HAP-1 (cell line): ENCODE data around the gene BRINP1.

Experiments
- DNase-seq, 2 experiments: peaks; one replicate each; pipeline ENCODE4 v3.0.0-alpha.2; 2016 to 2020; ENCODE audit warnings: low spot score in 2 of 2
- H3K27me3 ChIP-seq: fragments of 250-450 bp; sonication (Bioruptor Pico); 2 replicates; pipeline ENCODE4 v1.5.1; 2020; ENCODE audit warnings: low read depth, mild to moderate bottlenecking, moderate library complexity
- H3K36me3 ChIP-seq: fragments of 250-450 bp; sonication (Bioruptor Pico); replicated peaks from 2 replicates; pipeline ENCODE4 v1.5.1; 2020; ENCODE audit warnings: mild to moderate bottlenecking
- H3K4me1 ChIP-seq: fragments of 250-450 bp; sonication (Bioruptor Pico); 2 replicates; pipeline ENCODE4 v1.5.1; 2020; ENCODE audit warnings: mild to moderate bottlenecking
- H3K4me3 ChIP-seq: fragments of 250-450 bp; sonication (Bioruptor Pico); 2 replicates; pipeline ENCODE4 v1.5.1; 2020; ENCODE audit warnings: mild to moderate bottlenecking, moderate library complexity
- H3K9me3 ChIP-seq: fragments of 250-450 bp; sonication (Bioruptor Pico); 2 replicates; pipeline ENCODE4 v1.5.1; 2020; ENCODE audit warnings: mild to moderate bottlenecking, moderate library complexity
- in situ Hi-C: fragments of 300-500 bp; cut with MboI; formaldehyde crosslinking; loops from 3 replicates; pipeline ENCODE4 v1.14.3; 2020; ENCODE audit warnings: low sequenced_read_pairs, inconsistent platforms, mixed read lengths

Gene BRINP1

GRCh38 chr9:119366909-119367682 is 2.1 kb downstream of the BRINP1 start:
- Histone ChIP-seq H3K4me3 (no peak overlapping the region), H3K27me3 (peaks cover 9% of the 10 kb centered on the region; the same call in 1 of the 2 replicates), H3K4me1 (no peaks in the 10 kb centered on the region), H3K36me3 (no peaks in the 10 kb centered on the region), H3K9me3 (no peaks in the 10 kb centered on the region)
- in situ Hi-C loops = no loop called here
- DNase-seq = no peak

- peaks cover 9% of the 10 kb centered on the region; the same call in 1 of the 2 replicates for H3K27me3 ChIP-seq
- H3K36me3 ChIP-seq = no peaks in the 10 kb centered on the region
- in situ Hi-C loops = no loop called here
- H3K4me1 ChIP-seq = no peaks in the 10 kb centered on the region
- peak; percentile 13 to 53 for DNase-seq
- no peaks in the 10 kb centered on the region for H3K9me3 ChIP-seq
- no peak overlapping the region for H3K4me3 ChIP-seq
These were observed 3.8 kb downstream of the BRINP1 start for GRCh38 chr9:119365291-119366027.

- Histone ChIP-seq H3K9me3 (no peaks in the 10 kb centered on the region), H3K27me3 (no peaks in the 10 kb centered on the region), H3K4me1 (no peaks in the 10 kb centered on the region), H3K4me3 (no peak overlapping the region), H3K36me3 (no peaks in the 10 kb centered on the region)
- in situ Hi-C loops = no loop called here
- no peak for DNase-seq
These were observed 9.0 kb downstream of the BRINP1 start for GRCh38 chr9:119360237-119360636.

GRCh38 chr9:119357336-119358096 is 11.7 kb downstream of the BRINP1 start:
- H3K27me3 ChIP-seq = no peaks in the 10 kb centered on the region
- DNase-seq = no peak
- no peaks in the 10 kb centered on the region for H3K36me3 ChIP-seq
- in situ Hi-C loops = no loop called here
- H3K9me3 ChIP-seq = no peaks in the 10 kb centered on the region
- no peak overlapping the region for H3K4me3 ChIP-seq
- H3K4me1 ChIP-seq = no peaks in the 10 kb centered on the region

GRCh38 chr9:119349351-119349825 is 19.8 kb downstream of the BRINP1 start:
- Histone ChIP-seq H3K4me1 (no peaks in the 10 kb centered on the region), H3K4me3 (no peak overlapping the region), H3K9me3 (no peaks in the 10 kb centered on the region), H3K36me3 (no peaks in the 10 kb centered on the region), H3K27me3 (no peaks in the 10 kb centered on the region)
- no peak for DNase-seq
- in situ Hi-C loops = no loop called here

- in situ Hi-C loops = no loop called here
- H3K27me3 ChIP-seq = no peaks in the 10 kb centered on the region
- H3K4me3 ChIP-seq = no peak overlapping the region
- H3K36me3 ChIP-seq = no peaks in the 10 kb centered on the region
- no peaks in the 10 kb centered on the region for H3K9me3 ChIP-seq
- no peaks in the 10 kb centered on the region for H3K4me1 ChIP-seq
- no peak for DNase-seq
These were observed 25.9 kb downstream of the BRINP1 start for GRCh38 chr9:119343059-119343990.

- Histone ChIP-seq H3K4me3 (no peak overlapping the region), H3K27me3 (no peaks in the 10 kb centered on the region), H3K36me3 (no peaks in the 10 kb centered on the region), H3K4me1 (no peaks in the 10 kb centered on the region), H3K9me3 (no peaks in the 10 kb centered on the region)
- DNase-seq = no peak
- in situ Hi-C loops = no loop called here
These were observed 30.2 kb downstream of the BRINP1 start for GRCh38 chr9:119339056-119339455.

- Histone ChIP-seq H3K36me3 (no peaks in the 10 kb centered on the region), H3K9me3 (no peaks in the 10 kb centered on the region), H3K4me3 (no peak overlapping the region), H3K4me1 (no peaks in the 10 kb centered on the region), H3K27me3 (no peaks in the 10 kb centered on the region)
- in situ Hi-C loops = no loop called here
- no peak for DNase-seq
These were observed 31.7 kb downstream of the BRINP1 start for GRCh38 chr9:119337573-119337972.

- H3K4me3 ChIP-seq = no peak overlapping the region
- no peak for DNase-seq
- no peaks in the 10 kb centered on the region for H3K9me3 ChIP-seq
- in situ Hi-C loops = no loop called here
- H3K36me3 ChIP-seq = no peaks in the 10 kb centered on the region
- no peaks in the 10 kb centered on the region for H3K27me3 ChIP-seq
- H3K4me1 ChIP-seq = no peaks in the 10 kb centered on the region
These were observed 34.5 kb downstream of the BRINP1 start for GRCh38 chr9:119334745-119335144.

GRCh38 chr9:119333507-119334229 is 35.6 kb downstream of the BRINP1 start:
- DNase-seq = no peak
- H3K9me3 ChIP-seq = no peaks in the 10 kb centered on the region
- no peak overlapping the region for H3K4me3 ChIP-seq
- H3K27me3 ChIP-seq = no peaks in the 10 kb centered on the region
- in situ Hi-C loops = no loop called here
- H3K4me1 ChIP-seq = no peaks in the 10 kb centered on the region
- no peaks in the 10 kb centered on the region for H3K36me3 ChIP-seq

GRCh38 chr9:119332522-119332921 is 36.7 kb downstream of the BRINP1 start:
- Histone ChIP-seq H3K4me1 (no peaks in the 10 kb centered on the region), H3K27me3 (no peaks in the 10 kb centered on the region), H3K4me3 (no peak overlapping the region), H3K36me3 (no peaks in the 10 kb centered on the region), H3K9me3 (no peaks in the 10 kb centered on the region)
- in situ Hi-C loops = no loop called here
- no peak for DNase-seq

GRCh38 chr9:119322184-119322583 is 47.1 kb downstream of the BRINP1 start:
- no peak overlapping the region for H3K4me3 ChIP-seq
- no peaks in the 10 kb centered on the region for H3K36me3 ChIP-seq
- no peak for DNase-seq
- no peaks in the 10 kb centered on the region for H3K4me1 ChIP-seq
- no peaks in the 10 kb centered on the region for H3K9me3 ChIP-seq
- H3K27me3 ChIP-seq = no peaks in the 10 kb centered on the region
- in situ Hi-C loops = no loop called here
